Lower leg skin (tissue), 4 donors: ENCODE results near the gene CAMKMT. TPM values are rescaled to one million over a fixed set of nuclear protein-coding genes. Genes with fewer than 3 reads are reported as not detected.

Source experiments
- DNase-seq, 2 donors: peaks; one replicate each; pipeline ENCODE4 v3.0.0-alpha.2; 2019; ENCODE audit warnings: low spot score in 2 of 2
- H3K4me3 ChIP-seq: fragments of 200-600 bp; sonication (generic); 2 replicates; pipeline ENCODE4 v1.5.1; 2017; ENCODE audit warnings: mild to moderate bottlenecking, low read depth; ENCODE audit not compliant: poor library complexity, severe bottlenecking
- POLR2A ChIP-seq, 2 donors: fragments of 450-650 bp; IDR thresholded peaks; one replicate each; pipeline ENCODE4 v1.6.1; 2016 to 2017; ENCODE audit warnings: antibody characterized with exemption in 2 of 2, mild to moderate bottlenecking in 1 of 2, moderate library complexity in 1 of 2
- WGBS, 2 donors: methylation state at CpG; one replicate each; pipeline ENCODE4 v1.1.5; 2018; 5-methylcytosine and 5-hydroxymethylcytosine counted together
- intact Hi-C: fragments of 100-400 bp; cut with DNase I; formaldehyde crosslinking; loops from one replicate; pipeline ENCODE4 v1.15.0; 2023; ENCODE audit warnings: low total_unique reads
- total RNA-seq, 4 donors: library from RNA; depleted of rRNA; stranded (reverse); fragments of >200 nt; gene quantifications; one replicate each; pipeline ENCODE4 v1.1.0, GENCODE V29; 2016
- TF ChIP-seq, protein P1 (sequence below), 3 donors: fragments of 450-650 bp; IDR thresholded peaks; one replicate each; pipeline ENCODE4 v1.5.1; 2016; ENCODE audit warnings: antibody characterized with exemption in 3 of 3, mild to moderate bottlenecking in 3 of 3, moderate library complexity in 2 of 3

The CAMKMT gene
- total RNA-seq, 4 donors from 2014 or later = 4.2 to 18.3 (median 9.8) TPM

DNA sequence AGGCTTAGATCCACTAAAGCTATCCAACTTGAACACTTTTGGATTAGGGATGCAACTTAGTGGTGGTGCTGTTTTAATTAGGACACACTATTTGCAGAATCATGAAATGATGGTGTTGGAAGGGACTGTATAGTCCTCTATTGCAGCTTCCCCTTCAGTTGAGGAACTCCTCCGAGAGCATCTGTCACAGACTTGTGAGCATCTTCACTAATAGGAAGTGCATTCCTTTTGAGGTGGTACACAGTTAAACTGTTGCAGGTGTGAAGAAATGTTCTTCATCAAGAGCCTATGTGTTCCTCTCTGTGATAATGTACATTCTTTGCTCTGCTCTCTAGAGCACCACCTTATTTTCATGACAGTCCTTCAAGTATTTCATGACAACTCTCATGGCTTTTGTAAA is 197.4 kb downstream of the CAMKMT start:
- 67 to 87% methylated on average over 1 of the region's 1 CpG for WGBS, 2 donors
- intact Hi-C loops = no loop called here
- no peak for TF ChIP-seq POLR2A (IDR thresholded peaks at IDR 0.05)
- TF ChIP-seq, protein P1, sequence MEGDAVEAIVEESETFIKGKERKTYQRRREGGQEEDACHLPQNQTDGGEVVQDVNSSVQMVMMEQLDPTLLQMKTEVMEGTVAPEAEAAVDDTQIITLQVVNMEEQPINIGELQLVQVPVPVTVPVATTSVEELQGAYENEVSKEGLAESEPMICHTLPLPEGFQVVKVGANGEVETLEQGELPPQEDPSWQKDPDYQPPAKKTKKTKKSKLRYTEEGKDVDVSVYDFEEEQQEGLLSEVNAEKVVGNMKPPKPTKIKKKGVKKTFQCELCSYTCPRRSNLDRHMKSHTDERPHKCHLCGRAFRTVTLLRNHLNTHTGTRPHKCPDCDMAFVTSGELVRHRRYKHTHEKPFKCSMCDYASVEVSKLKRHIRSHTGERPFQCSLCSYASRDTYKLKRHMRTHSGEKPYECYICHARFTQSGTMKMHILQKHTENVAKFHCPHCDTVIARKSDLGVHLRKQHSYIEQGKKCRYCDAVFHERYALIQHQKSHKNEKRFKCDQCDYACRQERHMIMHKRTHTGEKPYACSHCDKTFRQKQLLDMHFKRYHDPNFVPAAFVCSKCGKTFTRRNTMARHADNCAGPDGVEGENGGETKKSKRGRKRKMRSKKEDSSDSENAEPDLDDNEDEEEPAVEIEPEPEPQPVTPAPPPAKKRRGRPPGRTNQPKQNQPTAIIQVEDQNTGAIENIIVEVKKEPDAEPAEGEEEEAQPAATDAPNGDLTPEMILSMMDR (IDR thresholded peaks at IDR 0.05) = no peak
- no peak overlapping the region for H3K4me3 ChIP-seq
- DNase-seq = no peak

DNA sequence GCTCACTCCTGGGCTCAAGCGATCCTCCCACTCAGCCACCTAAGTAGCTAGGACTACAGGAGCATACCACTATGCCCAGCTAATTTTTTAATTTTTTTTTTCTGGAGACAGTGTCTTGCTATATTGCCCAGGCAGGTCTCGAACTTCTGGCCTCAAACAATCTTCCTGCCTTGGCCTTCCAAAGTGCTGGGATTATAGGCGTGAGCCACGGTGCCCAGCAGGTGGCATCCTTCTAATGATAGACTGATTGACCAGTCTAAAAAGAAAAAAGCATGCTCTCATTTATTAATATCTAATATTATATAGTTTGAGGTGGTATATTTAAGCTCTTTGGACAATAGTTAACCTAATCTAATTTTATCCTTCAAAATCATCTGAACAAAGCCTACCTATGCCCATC is 198.6 kb downstream of the CAMKMT start:
- intact Hi-C loops = no loop called here

GRCh38 chr2:44560941-44561340 is 199.2 kb downstream of the CAMKMT start:
- 73 to 77% methylated on average over 1 of the region's 1 CpG for WGBS, 2 donors
- no peak overlapping the region for H3K4me3 ChIP-seq
- intact Hi-C loops = no loop called here
- DNase-seq = no peak
- no peak for TF ChIP-seq POLR2A (IDR thresholded peaks at IDR 0.05)
- TF ChIP-seq, protein P1 (IDR thresholded peaks at IDR 0.05) = no peak

More for the DNA sequence above, 198.6 kb downstream of the CAMKMT start:
- WGBS, 2 donors = 90 to 91% methylated on average over 4 of the region's 4 CpGs
- no peak overlapping the region for H3K4me3 ChIP-seq
- TF ChIP-seq POLR2A (IDR thresholded peaks at IDR 0.05) = no peak
- no peak for DNase-seq

DNA sequence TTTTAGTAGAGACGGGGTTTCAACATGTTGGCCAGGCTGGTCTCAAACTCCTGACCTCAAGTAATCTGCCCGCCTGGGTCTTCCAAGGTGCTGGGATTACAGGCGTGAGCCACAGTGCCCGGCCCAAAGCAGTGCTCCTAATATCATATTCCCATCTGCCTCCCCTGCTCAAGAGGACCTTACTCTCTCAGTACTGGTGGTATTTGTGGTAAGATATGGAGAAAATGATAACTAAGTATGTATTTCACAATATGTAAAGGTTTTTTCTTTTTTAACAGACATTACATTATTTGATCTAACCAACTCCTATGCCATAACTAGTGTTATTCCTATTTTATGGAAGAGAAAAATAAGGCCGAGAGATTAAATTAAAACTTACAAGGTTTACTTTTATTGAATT is 201.0 kb downstream of the CAMKMT start:
- WGBS, 2 donors = 97 to 99% methylated on average over 5 of the region's 5 CpGs
- TF ChIP-seq POLR2A (IDR thresholded peaks at IDR 0.05) = no peak
- TF ChIP-seq, protein P1 (IDR thresholded peaks at IDR 0.05) = no peak
- intact Hi-C loops = no loop called here
- no peak overlapping the region for H3K4me3 ChIP-seq
- DNase-seq = no peak

DNA sequence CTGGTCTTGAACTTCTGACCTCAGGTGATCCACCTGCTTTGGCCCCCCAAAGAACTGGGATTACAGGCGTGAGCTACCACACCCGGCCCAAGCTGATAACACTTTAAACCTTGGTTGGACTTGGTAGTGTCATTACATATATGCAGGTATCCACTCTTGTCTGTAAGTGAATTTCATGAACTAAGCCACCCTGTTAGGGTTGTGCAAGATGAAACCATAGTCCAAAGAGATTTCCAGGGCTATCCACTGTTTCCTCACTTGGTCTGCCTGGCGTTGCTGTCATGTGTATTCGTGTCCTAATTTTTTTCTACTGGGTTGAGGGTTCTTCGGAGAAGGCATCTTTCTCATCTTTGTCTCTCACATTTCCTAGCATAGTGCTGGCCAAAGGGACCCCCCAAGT is 203.0 kb downstream of the CAMKMT start:
- TF ChIP-seq, protein P1 (IDR thresholded peaks at IDR 0.05) = no peak
- no peak for TF ChIP-seq POLR2A (IDR thresholded peaks at IDR 0.05)
- H3K4me3 ChIP-seq = no peak overlapping the region
- WGBS, 2 donors = 98 to 99% methylated on average over 5 of the region's 5 CpGs
- no peak for DNase-seq
- intact Hi-C loops = no loop called here

- DNase-seq = no peak
- no peak overlapping the region for H3K4me3 ChIP-seq
- intact Hi-C loops = no loop called here
- TF ChIP-seq, protein P1 (IDR thresholded peaks at IDR 0.05) = no peak
Observed at GRCh38 chr2:44566059-44566458, 204.3 kb downstream of the CAMKMT start.
